ENCODE data around the gene SBNO1.

SBNO1 gene

DNA sequence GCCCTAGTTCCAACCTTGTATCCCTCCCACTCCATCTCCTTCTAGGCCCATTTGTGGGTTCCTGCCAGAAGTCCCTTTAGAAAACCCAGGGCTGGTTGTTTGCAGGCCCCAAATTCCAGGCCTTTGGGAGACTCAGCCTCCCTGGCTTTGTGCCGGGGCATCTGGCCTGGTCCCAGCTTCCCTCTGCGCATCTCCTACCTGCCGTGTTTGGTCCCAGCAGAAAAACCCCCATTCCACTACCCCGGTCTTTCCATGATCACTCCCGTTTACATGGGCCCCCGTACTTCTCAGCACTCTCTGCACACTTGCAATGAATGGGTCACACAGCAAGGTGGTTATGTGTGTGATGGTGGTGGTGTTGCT, 34.6 kb upstream of the SBNO1 start:
- no peak for DNase-seq (ENCODE audit: low read depth)
- TF ChIP-seq, protein P1, sequence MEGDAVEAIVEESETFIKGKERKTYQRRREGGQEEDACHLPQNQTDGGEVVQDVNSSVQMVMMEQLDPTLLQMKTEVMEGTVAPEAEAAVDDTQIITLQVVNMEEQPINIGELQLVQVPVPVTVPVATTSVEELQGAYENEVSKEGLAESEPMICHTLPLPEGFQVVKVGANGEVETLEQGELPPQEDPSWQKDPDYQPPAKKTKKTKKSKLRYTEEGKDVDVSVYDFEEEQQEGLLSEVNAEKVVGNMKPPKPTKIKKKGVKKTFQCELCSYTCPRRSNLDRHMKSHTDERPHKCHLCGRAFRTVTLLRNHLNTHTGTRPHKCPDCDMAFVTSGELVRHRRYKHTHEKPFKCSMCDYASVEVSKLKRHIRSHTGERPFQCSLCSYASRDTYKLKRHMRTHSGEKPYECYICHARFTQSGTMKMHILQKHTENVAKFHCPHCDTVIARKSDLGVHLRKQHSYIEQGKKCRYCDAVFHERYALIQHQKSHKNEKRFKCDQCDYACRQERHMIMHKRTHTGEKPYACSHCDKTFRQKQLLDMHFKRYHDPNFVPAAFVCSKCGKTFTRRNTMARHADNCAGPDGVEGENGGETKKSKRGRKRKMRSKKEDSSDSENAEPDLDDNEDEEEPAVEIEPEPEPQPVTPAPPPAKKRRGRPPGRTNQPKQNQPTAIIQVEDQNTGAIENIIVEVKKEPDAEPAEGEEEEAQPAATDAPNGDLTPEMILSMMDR (IDR thresholded peaks at IDR 0.05; ENCODE audit: control insufficient read depth, insufficient read depth, low read depth, low read length, missing control alignments): no peak
- H3K4me3 ChIP-seq (ENCODE audit: control insufficient read depth, low read depth, low read length): no peak overlapping the region

DNA sequence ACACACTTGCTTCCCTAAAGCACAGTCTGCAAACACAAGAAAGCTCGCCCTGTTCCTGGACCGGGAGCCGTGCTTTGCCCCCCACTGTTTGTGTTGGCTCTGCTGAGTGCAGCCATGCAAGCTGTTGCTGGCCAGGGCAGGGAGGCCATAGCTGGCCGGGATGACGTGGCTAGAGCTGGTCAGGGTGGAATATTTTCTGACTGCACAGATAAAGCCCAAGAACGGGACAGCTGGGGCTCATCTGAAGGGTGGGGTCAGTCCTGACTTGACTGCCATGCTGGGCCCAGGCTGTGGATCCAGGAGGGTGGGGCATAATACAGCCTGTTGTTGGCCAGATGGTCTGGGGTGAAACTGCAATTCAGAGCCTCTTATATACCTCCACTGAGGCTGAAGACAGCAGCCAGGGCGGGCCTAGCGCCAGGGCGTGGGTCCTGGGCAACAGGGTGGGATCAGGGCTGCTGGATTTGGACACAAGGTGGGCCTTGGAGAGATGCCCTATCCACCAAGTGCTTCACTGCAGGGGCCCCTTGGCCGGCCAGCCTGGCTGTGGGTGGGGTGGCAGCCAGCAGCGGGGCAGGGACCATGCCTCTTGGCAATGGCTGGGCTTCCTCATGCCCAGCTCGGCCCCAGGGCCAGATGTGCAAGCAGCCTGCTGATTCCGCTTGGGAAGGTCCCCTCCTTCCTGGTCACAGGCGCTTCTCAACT, 34.1 kb upstream of the SBNO1 start:
- DNase-seq (ENCODE audit: low read depth): peak; percentile 55
- no peak overlapping the region for H3K4me3 ChIP-seq (ENCODE audit: control insufficient read depth, low read depth, low read length)
- TF ChIP-seq, protein P1 (IDR thresholded peaks at IDR 0.05; ENCODE audit: control insufficient read depth, insufficient read depth, low read depth, low read length, missing control alignments): no peak

DNA sequence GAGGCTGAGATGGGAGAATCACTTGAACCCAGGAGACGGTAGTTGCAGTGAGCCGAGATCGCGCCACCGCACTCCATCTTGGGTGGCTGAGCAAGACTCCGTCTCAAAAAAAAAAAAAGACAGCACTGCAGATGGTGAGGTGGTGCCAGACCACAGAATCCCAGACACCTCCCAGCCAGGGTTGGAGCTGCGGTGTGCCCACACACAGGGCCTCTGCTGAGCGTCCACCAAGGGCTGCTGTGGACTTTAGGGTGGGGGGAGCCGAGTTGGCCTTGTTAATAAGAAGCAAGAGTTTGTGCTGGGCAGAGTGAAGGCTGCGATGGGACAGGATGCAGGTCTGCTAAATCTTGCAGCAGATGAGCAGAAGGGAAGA, 33.5 kb upstream of the SBNO1 start:
- H3K4me3 ChIP-seq (ENCODE audit: control insufficient read depth, low read depth, low read length): no peak overlapping the region
- TF ChIP-seq, protein P1 (IDR thresholded peaks at IDR 0.05; ENCODE audit: control insufficient read depth, insufficient read depth, low read depth, low read length, missing control alignments): no peak

DNA sequence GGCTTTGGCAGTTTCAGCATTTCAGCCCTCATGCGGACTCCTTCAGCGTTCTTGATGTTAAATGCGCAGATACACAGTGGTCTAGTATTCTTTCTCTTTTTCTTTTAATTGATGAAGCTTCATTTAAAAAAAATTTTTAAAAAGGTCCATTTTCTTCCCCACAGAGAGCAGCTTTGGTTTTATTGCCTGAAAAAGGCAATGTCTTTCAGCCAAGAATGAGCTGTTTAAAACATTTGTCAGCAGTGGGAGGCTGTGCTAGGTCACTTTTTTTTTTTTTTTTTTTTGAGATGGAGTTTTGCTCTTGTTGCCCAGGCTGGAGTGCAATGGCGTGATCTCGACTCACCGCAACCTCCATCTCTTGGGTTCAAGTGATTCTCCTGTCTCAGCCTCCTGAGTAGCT, 32.8 kb upstream of the SBNO1 start:
- H3K4me3 ChIP-seq (ENCODE audit: control insufficient read depth, low read depth, low read length): no peak overlapping the region
- no peak for DNase-seq (ENCODE audit: low read depth)
- TF ChIP-seq, protein P1 (IDR thresholded peaks at IDR 0.05; ENCODE audit: control insufficient read depth, insufficient read depth, low read depth, low read length, missing control alignments): no peak

More for the DNA sequence above, 33.5 kb upstream of the SBNO1 start:
- no peak for DNase-seq (ENCODE audit: low read depth)

DNA sequence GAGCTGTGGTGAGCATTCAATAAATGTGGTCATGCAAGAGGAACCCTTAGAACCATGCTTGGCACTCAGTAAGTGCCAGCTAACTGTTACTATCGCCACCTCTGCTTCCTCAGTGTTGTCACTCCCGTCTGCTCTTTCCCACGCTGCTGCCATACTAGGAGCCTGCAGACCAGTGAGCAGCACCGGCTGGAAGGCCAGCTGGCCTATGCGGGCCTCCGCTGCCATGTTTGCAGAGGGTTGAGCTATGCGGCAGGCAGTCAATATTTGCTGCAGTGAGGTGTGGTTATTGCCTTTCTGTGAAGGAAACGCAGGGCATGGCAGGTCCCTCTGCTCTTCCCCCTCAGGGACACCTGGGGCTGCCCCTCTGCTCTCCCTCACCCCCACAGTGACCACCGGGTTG, 32.3 kb upstream of the SBNO1 start:
- no peak overlapping the region for H3K4me3 ChIP-seq (ENCODE audit: control insufficient read depth, low read depth, low read length)
- TF ChIP-seq, protein P1 (IDR thresholded peaks at IDR 0.05; ENCODE audit: control insufficient read depth, insufficient read depth, low read depth, low read length, missing control alignments): no peak

DNA sequence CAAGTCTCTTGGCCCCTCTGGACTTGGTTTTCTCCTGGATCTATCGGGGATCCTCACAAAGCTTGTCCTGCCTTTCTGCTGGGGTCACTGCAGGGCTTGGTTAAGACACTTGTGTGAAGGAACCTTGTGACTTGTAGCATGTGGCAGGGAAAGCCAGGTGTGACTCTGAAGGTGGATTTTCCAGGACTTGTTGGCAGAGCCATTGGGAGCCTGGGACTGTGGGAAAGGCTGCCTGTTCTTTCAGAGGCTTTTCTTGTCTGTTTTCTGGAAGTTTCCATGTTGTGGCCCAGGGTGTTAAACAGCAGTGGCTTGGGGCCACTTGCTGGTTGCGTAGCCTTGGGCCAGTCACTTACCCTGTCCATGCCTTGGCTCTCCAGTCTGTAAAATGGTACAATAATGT, 31.9 kb upstream of the SBNO1 start:
- DNase-seq (ENCODE audit: low read depth): no peak
- TF ChIP-seq, protein P1 (IDR thresholded peaks at IDR 0.05; ENCODE audit: control insufficient read depth, insufficient read depth, low read depth, low read length, missing control alignments): no peak
- H3K4me3 ChIP-seq (ENCODE audit: control insufficient read depth, low read depth, low read length): no peak overlapping the region

More for the DNA sequence above, 32.3 kb upstream of the SBNO1 start:
- DNase-seq (ENCODE audit: low read depth): no peak
